HG02852 (cell line): ENCODE data around the gene LMX1B.

ENCODE experiments used
- ATAC-seq: cut with Tn5 transposase; IDR thresholded peaks from one replicate; pipeline ENCODE4 v1.9.1; 2021; ENCODE audit warnings: mild to moderate bottlenecking, moderate library complexity; ENCODE audit not compliant: unreplicated experiment

The LMX1B gene

GRCh38 chr9:126734877-126735276 is 121.1 kb downstream of the LMX1B start:
- no peak for ATAC-seq

- ATAC-seq: no peak
Observed at GRCh38 chr9:126735482-126735881, 121.8 kb downstream of the LMX1B start.

GRCh38 chr9:126738553-126738952 is 124.8 kb downstream of the LMX1B start:
- ATAC-seq: no peak

GRCh38 chr9:126743041-126743440 is 129.3 kb downstream of the LMX1B start:
- ATAC-seq: no peak

- ATAC-seq: no peak
Observed at GRCh38 chr9:126745574-126746411, 132.1 kb downstream of the LMX1B start.
